ENCODE measurements around the gene RNF217.

DNA sequence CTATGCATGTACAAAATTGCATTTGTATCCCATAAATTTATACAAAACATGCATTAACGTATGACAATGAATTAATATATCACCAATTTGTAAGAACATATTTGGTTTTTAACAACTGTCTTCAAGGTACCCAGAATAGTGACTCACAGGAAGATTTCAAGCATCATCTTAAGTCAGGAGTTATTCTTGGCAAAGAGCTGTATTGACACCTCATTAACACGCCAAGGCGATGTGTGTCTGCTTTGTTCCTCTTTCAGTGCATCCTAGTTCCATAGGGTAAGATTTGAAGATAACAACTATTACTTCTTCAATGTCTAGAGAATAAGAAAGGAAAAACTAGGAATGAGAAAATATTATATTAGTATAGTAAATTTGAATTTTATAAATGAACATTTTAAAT, 155.6 kb downstream of the RNF217 start:
- no peak for TF ChIP-seq EZH2 (IDR thresholded peaks at IDR 0.05; ENCODE audit: low read depth)
- TF ChIP-seq, protein P1, sequence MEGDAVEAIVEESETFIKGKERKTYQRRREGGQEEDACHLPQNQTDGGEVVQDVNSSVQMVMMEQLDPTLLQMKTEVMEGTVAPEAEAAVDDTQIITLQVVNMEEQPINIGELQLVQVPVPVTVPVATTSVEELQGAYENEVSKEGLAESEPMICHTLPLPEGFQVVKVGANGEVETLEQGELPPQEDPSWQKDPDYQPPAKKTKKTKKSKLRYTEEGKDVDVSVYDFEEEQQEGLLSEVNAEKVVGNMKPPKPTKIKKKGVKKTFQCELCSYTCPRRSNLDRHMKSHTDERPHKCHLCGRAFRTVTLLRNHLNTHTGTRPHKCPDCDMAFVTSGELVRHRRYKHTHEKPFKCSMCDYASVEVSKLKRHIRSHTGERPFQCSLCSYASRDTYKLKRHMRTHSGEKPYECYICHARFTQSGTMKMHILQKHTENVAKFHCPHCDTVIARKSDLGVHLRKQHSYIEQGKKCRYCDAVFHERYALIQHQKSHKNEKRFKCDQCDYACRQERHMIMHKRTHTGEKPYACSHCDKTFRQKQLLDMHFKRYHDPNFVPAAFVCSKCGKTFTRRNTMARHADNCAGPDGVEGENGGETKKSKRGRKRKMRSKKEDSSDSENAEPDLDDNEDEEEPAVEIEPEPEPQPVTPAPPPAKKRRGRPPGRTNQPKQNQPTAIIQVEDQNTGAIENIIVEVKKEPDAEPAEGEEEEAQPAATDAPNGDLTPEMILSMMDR (conservative IDR thresholded peaks at IDR 0.05): no peak

All from PC-9 (cell line).